Nephron (organoid): ENCODE data around the gene GJC2.
"Not testable (repeated sequence)": the region's sequence is repeated elsewhere in the genome, so short reads cannot be mapped to it uniquely, and the experiment has no call there.

Experiments used
- H3K27ac Mint-ChIP-seq, 3 experiments: 2 replicates each; pipeline ENCODE4 v1.8.0; 2020; ENCODE audit warnings: mixed read lengths in 3 of 3, mild to moderate bottlenecking in 2 of 3, moderate library complexity in 1 of 3
- H3K27me3 Mint-ChIP-seq: 2 replicates; pipeline ENCODE4 v1.8.0; 2021; ENCODE audit warnings: low read depth, mild to moderate bottlenecking, moderate library complexity, mixed read lengths
- H3K36me3 Mint-ChIP-seq: 2 replicates; pipeline ENCODE4 v1.8.0; 2020; ENCODE audit warnings: low read depth, mixed read lengths
- H3K4me1 Mint-ChIP-seq: 2 replicates; pipeline ENCODE4 v1.8.0; 2020; ENCODE audit warnings: mixed read lengths
- H3K4me3 Mint-ChIP-seq, 3 experiments: 2 replicates each; pipeline ENCODE4 v1.8.0; 2020; ENCODE audit warnings: mild to moderate bottlenecking in 3 of 3, mixed read lengths in 3 of 3, moderate library complexity in 2 of 3
- H3K9me3 Mint-ChIP-seq: 2 replicates; pipeline ENCODE4 v1.8.0; 2020; ENCODE audit warnings: mixed read lengths
- CTCF ChIP-seq, 3 experiments: fragments of 200-600 bp; sonication (generic); IDR thresholded peaks; one replicate each; pipeline ENCODE4 v1.5.0; 2021; ENCODE audit warnings: antibody characterized with exemption in 3 of 3; ENCODE audit not compliant: unreplicated experiment in 3 of 3

Gene GJC2

GRCh38 chr1:228108055-228108690, 41.6 kb upstream of the GJC2 start:
- Mint-ChIP-seq H3K27ac (peak overlapping the region in 1 of 3 experiments; percentile 46), H3K9me3 (no peaks in the 10 kb centered on the region), H3K36me3 (peaks cover 9% of the 10 kb centered on the region), H3K27me3 (no peaks in the 10 kb centered on the region), H3K4me3 (peak overlapping the region; percentile 90 to 98 (median 95)), H3K4me1 (peaks cover 22% of the 10 kb centered on the region)
- no peak for TF ChIP-seq CTCF (IDR thresholded peaks at IDR 0.05; ENCODE audit: unreplicated experiment in 3 of 3)

- peaks cover 19% of the 10 kb centered on the region for H3K4me1 Mint-ChIP-seq
- no peaks in the 10 kb centered on the region for H3K27me3 Mint-ChIP-seq
- H3K4me3 Mint-ChIP-seq: peak overlapping the region; percentile 90 to 98 (median 95)
- peak overlapping the region in 2 of 3 experiments; percentile 77 to 96 for H3K27ac Mint-ChIP-seq
- H3K9me3 Mint-ChIP-seq: no peaks in the 10 kb centered on the region
- peaks cover 9% of the 10 kb centered on the region for H3K36me3 Mint-ChIP-seq
- TF ChIP-seq CTCF (IDR thresholded peaks at IDR 0.05; ENCODE audit: unreplicated experiment in 3 of 3): no peak
Measured at GRCh38 chr1:228108742-228109072, 41.0 kb upstream of the GJC2 start.

GRCh38 chr1:228109073-228109961, 40.4 kb upstream of the GJC2 start, which contains the start of gene MRPL55:
TSS of gene MRPL55 (minus strand) at chr1:228109299. CDS start at chr1:228108260, 1,039 bp downstream.
- TF ChIP-seq CTCF (IDR thresholded peaks at IDR 0.05; ENCODE audit: unreplicated experiment in 3 of 3): no peak
- H3K4me3 Mint-ChIP-seq: peak within 1 kb of the TSS; percentile 90 to 98 (median 95)
- H3K4me1 Mint-ChIP-seq: peaks cover 16% of the 10 kb centered on the region
- H3K27me3 Mint-ChIP-seq: no peaks in the 10 kb centered on the region
- peak within 1 kb of the TSS; percentile 77 to 96 (median 96) for H3K27ac Mint-ChIP-seq
- peaks cover 9% of the 10 kb centered on the region for H3K36me3 Mint-ChIP-seq
- no peaks in the 10 kb centered on the region for H3K9me3 Mint-ChIP-seq

GRCh38 chr1:228109962-228110488, 39.7 kb upstream of the GJC2 start:
- peak overlapping the region; percentile 90 to 98 (median 95) for H3K4me3 Mint-ChIP-seq
- peaks cover 9% of the 10 kb centered on the region for H3K36me3 Mint-ChIP-seq

GRCh38 chr1:228110556-228110955, 39.2 kb upstream of the GJC2 start:
- Mint-ChIP-seq H3K9me3 (no peaks in the 10 kb centered on the region), H3K27ac (peak overlapping the region; percentile 77 to 96 (median 96)), H3K4me3 (peak overlapping the region in 2 of 3 experiments; percentile 90 to 95), H3K36me3 (peaks cover 9% of the 10 kb centered on the region), H3K27me3 (peaks cover 4% of the 10 kb centered on the region), H3K4me1 (peaks cover 13% of the 10 kb centered on the region)
- no peak for TF ChIP-seq CTCF (IDR thresholded peaks at IDR 0.05; ENCODE audit: unreplicated experiment in 3 of 3)

More at GRCh38 chr1:228109962-228110488, 39.7 kb upstream of the GJC2 start:
- no peak for TF ChIP-seq CTCF (IDR thresholded peaks at IDR 0.05; ENCODE audit: unreplicated experiment in 3 of 3)
- Mint-ChIP-seq H3K9me3 (no peaks in the 10 kb centered on the region), H3K27me3 (peaks cover under 1% of the 10 kb centered on the region), H3K27ac (peak overlapping the region; percentile 77 to 96 (median 96)), H3K4me1 (peaks cover 13% of the 10 kb centered on the region)

- H3K27ac Mint-ChIP-seq, H3K27me3 Mint-ChIP-seq, H3K36me3 Mint-ChIP-seq, H3K9me3 Mint-ChIP-seq: not testable (repeated sequence)
- Mint-ChIP-seq H3K4me1 (peaks cover 13% of the 10 kb centered on the region), H3K4me3 (peak overlapping the region in 2 of 3 experiments; percentile 21 to 41)
Measured at GRCh38 chr1:228111315-228111714, 38.4 kb upstream of the GJC2 start.
